GM12801 (cell line): Measurements from ENCODE around the gene MYCL.

Source experiments
- TF ChIP-seq, protein P1 (sequence below): IDR thresholded peaks from one replicate; pipeline ENCODE4 v1.5.1; 2011; ENCODE audit warnings: control low read depth; ENCODE audit not compliant: insufficient read length; ENCODE audit errors: extremely low read depth

Gene MYCL

DNA sequence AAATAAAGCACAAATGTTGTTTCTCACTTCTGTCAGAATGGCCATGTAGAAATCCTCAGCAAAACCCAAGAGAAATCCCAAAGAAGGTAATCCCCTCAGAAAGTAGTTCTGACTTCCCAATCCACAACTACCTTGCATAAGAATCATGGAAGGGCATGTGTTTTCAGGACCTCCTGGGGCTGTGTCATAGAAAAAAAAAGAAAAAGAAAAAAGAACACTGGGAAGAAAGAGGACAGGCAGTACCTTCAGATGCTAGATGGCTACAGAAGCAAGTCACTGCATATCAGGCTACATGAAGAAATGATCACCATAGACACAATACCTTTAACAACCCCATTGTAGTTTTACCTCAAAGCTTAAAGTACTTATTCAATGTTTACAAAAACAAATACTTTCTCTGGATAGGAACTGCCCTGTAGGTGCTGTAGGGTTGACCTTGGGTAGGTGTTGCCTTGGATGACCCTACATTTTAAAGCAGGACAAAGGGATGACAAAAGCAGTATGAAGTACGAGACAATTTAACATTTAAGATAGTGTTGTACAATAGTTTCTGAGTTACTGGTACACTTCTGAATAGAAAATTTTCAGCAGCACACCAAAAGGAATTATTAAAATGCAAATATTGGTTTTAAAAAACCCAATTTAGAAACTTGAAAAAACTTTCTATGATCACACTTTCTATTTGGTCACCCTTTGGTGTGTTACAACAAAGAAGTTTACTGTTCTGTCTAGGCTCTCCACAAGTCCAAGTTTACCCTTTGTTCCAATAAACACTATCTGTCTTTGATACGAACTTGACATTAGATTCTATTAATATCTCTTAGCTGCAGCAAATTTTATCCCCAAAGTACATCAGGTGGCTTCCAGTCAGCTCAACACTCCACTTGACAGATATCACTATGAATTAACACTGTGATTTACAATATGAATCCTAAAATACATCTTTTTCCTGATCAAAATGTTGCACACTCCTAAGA lies 23.4 kb downstream of the MYCL start:
- TF ChIP-seq, protein P1, sequence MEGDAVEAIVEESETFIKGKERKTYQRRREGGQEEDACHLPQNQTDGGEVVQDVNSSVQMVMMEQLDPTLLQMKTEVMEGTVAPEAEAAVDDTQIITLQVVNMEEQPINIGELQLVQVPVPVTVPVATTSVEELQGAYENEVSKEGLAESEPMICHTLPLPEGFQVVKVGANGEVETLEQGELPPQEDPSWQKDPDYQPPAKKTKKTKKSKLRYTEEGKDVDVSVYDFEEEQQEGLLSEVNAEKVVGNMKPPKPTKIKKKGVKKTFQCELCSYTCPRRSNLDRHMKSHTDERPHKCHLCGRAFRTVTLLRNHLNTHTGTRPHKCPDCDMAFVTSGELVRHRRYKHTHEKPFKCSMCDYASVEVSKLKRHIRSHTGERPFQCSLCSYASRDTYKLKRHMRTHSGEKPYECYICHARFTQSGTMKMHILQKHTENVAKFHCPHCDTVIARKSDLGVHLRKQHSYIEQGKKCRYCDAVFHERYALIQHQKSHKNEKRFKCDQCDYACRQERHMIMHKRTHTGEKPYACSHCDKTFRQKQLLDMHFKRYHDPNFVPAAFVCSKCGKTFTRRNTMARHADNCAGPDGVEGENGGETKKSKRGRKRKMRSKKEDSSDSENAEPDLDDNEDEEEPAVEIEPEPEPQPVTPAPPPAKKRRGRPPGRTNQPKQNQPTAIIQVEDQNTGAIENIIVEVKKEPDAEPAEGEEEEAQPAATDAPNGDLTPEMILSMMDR: no peak

DNA sequence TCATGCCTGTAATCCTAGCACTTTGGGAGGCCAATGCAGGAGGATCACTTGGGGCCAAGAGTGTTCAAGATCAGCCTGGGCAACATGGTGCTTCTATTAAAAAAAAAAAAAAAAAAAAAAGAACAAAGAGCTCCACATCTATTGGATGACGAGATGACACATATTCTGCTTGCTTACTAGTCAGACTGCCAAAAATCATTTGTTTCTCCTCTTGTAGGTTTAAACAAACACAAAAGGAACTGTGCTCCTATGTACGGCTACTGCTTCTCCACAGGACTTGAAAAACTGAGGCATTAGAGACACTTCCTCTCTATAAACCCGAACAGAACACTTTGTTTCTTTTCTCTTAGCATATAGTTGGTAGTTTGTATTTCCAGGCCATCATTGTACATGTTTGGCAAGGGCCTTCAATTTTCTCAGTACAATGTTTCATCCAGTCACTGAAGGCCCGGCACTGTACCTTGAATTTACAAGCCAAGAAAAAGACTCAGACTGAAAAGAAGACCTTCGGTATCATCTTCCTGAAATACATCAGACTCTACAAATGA lies 24.4 kb downstream of the MYCL start:
- TF ChIP-seq, protein P1: no peak

DNA sequence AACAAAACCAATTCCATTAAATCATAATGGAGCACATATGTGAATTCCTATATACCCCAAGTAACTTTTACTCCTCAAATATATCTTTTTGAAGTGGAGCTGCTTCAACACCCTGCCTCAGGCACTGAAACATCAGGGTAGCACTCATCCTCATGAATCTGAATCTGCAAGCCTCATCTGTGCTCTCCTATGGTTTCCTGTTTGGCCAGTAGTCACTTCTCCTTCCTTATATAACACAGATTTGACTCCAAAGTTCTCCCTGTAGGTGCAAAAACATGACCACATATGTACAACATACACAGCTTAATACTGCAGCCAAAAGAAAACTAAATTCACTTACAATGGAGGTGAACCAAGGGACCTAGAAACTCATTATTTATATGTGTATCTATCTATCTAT lies 25.6 kb downstream of the MYCL start:
- TF ChIP-seq, protein P1: no peak

DNA sequence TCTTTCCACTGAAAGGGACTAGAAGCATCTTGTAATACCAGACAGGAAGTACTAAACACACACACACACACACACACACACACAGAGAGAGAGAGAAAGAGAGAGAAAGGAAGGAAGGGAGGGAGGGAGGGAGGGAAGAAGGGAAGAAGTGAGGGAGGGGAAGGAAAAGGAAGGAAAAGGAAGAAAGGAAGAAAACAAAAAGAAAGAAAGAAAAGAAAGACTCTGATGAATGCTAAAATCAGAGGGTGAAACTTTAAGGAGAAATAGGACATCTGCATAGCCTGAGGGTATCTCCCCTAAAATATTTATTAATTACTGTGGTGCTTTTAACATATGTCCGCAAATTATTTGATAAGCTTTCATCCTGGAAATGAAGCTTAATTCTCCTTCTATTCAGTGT lies 29.0 kb downstream of the MYCL start:
- TF ChIP-seq, protein P1: no peak

DNA sequence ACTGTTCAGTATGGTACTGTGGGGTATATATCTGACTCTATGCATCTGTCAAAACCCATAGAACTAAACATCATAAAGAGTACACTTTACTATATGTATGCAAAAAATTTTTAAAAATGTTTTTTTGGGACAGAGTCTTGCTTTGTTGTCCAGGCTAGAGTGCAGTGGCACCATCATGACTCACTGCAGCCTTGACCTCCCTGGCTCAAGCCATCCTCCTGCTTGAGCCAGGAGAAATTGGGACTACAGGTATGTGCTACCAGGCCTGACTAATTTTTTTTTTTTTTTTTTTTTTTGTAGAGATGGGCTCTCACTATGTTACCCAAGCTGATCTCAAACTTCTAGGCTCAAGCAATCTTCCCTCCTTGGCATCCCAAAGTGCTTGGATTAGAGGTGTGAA lies 29.9 kb downstream of the MYCL start:
- TF ChIP-seq, protein P1: no peak

DNA sequence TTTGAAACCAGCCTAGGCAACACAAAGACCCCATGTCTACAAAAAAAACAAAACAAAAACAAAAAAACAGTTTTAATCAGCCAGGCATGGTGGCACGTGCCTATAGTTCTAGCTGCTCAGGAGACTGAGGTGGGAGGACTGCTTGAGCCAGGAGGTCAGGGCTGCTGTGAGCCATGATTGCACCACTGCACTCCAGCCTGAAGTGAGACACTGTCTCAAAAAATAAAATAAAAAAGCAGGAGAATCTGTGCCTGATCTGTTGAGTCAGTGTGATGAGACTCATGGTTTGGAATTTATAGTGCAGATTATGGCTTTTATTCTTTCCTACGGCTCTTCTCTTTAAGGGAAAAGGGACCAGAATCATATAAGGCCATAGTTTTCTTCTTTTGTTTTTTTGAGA lies 35.0 kb downstream of the MYCL start:
- TF ChIP-seq, protein P1: no peak

DNA sequence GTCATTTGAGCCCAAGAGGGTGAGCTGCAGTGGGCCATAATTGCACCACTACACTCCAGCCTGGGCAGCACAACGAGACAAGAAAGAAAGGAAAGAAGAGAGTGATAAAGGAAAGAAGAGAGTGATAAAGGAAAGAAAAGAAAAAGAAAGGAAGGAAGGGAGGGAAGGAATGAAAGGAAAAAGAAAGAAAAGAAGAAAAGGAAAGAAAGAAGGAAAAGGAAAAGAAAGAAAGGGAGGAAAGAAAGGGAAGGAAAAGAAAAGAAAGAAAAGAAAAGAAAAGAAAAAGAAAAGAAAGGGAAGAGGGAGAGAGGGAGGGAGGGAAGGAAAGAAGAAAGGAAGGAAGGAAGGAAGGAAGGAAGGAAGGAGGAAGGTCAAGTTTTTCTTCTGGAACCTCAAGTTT lies 36.0 kb downstream of the MYCL start:
- TF ChIP-seq, protein P1: no peak
